GM21737 (cell line): ENCODE data around the gene ARHGAP35.

Experiments
- ATAC-seq: cut with Tn5 transposase; IDR thresholded peaks from one replicate; pipeline ENCODE4 v1.9.1; 2021; ENCODE audit warnings: mild to moderate bottlenecking, moderate library complexity; ENCODE audit not compliant: unreplicated experiment

Gene ARHGAP35

DNA sequence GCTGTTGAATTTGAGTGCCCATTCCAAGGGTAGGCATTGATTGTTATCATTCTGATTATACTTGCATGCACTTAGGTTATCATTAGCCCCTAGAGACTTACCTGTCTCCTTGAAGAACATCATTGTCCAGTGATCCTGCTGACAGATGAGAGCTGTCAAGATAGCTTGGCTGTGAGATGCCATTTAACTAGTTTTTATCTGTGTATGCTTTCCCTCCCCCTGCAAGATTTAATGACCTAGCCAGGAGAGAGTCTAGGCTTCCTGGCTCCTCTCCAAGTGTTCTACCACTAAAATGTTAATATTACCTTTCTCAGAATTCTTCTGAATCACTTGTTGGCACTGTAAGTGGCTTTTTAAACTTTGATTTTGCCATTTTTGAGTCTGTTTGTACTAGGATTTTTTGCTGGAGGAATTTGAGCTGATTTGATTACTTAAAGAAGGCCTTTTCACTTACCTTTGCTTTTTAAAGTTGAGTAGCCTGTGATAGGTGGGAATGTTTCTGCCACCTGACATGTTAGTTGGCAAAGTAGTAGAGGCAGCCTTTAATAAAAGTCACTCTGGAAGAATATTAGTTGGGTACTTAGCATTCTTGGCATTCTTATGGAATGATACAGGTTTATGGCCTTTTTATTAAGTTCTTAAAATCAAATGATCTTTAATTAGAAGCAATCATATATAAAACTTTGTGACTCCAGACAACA is 41.1 kb downstream of the ARHGAP35 start:
- ATAC-seq = no peak

DNA sequence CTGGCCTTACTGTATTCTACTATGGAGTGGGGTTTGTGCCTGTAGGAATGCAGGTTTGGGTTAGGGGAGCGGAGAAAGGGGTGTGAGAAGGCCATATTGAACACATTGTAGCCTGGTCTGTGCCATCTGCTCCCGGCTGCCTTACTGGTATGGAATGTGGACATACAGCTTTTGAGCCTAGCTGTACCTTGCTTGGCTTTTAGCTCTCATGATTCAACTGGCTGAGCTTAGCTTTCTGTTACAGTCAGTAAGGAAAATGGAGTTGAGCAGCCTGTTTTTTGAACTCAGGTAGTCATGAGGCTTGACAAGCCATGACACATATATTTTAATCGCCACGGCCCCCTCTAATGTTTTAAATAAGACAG is 41.6 kb downstream of the ARHGAP35 start:
- no peak for ATAC-seq

GRCh38 chr19:46903458-46903857 is 42.7 kb downstream of the ARHGAP35 start:
- no peak for ATAC-seq

- no peak for ATAC-seq
These were observed 43.6 kb downstream of the ARHGAP35 start for GRCh38 chr19:46904114-46905060.

DNA sequence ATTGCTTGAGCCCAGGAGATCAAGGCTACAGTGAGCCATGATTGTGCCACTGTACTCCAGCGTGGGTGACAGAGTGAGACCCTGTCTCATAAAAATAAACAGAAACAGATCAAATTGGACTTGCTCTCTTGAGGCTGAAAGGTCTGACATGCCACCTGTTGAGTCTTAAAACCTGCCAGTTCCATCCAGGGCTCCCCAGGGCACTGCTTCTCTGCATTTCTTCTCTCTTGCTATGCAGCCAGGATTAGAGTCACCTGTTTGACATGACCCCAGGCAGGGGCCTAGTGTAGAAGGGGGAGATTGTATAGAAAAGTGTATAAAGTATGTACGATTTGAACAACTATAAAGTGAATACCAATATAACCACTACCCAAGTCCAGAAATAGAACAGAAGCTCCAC is 45.4 kb downstream of the ARHGAP35 start:
- ATAC-seq = no peak

DNA sequence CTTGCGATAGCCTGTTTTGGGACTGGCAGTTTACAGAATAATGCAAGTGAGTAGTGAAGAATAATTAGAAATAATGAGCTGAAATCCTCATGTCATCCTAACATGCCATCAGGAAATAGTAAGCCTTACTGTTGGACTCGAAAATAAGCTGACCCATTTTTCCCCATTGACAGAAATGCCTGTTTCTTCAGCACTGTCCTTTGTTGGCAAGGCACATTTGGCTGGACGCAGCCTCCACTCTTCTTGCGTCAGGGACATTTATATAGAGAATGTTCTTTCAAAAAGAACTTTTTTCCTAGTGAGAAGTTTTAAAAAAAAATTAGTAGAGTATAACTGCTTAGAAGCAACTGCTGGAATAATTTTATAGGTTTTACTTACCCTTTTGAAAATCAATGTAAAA is 47.1 kb downstream of the ARHGAP35 start:
- ATAC-seq = no peak

DNA sequence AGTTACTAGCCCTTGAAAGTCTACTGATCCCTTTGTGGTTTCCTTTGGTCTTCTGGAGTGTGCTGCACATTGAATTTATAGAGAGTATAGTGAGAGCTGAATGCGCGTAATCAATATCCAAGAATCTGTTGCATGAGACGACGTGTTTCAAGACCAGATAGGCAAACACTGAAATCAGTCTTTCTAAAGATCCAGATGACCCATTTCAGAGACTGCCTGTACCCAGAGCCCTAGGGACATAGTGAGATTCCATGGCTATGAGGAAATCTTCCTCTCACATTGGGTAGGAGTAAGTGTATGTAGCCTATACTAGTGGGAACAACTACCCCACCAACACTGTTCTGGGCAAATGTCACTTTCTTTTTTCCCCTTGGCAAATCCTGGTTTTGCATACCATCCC is 48.6 kb downstream of the ARHGAP35 start:
- ATAC-seq = no peak
